Cardiac fibroblast (primary cell): ENCODE measurements around the gene CFAP20DC.
"Not testable (repeated sequence)": the region's sequence is repeated elsewhere in the genome, so short reads cannot be mapped to it uniquely, and the experiment has no call there.

ENCODE experiments used
- DNase-seq, 2 donors: peaks; one replicate each; pipeline versions ENCODE4 v3.0.0 to v3.0.0-alpha.2; 2010; ENCODE audit warnings: low read depth in 2 of 2
- H3K4me3 ChIP-seq, 2 donors: replicated peaks in 1 of 2; 1 replicate in 1 of 2; 2 replicates in 1 of 2; pipeline ENCODE4 v1.5.1; 2011; ENCODE audit warnings: low read depth in 2 of 2, low read length in 2 of 2, mild to moderate bottlenecking in 2 of 2, moderate library complexity in 1 of 2
- TF ChIP-seq, protein P1 (sequence below): IDR thresholded peaks from one replicate; pipeline ENCODE4 v1.5.1; 2011; ENCODE audit warnings: low read depth, mild to moderate bottlenecking, low read length, inconsistent platforms

The CFAP20DC gene

GRCh38 chr3:58866079-58866478 is 183.7 kb downstream of the CFAP20DC start:
- DNase-seq = no peak
- TF ChIP-seq, protein P1, sequence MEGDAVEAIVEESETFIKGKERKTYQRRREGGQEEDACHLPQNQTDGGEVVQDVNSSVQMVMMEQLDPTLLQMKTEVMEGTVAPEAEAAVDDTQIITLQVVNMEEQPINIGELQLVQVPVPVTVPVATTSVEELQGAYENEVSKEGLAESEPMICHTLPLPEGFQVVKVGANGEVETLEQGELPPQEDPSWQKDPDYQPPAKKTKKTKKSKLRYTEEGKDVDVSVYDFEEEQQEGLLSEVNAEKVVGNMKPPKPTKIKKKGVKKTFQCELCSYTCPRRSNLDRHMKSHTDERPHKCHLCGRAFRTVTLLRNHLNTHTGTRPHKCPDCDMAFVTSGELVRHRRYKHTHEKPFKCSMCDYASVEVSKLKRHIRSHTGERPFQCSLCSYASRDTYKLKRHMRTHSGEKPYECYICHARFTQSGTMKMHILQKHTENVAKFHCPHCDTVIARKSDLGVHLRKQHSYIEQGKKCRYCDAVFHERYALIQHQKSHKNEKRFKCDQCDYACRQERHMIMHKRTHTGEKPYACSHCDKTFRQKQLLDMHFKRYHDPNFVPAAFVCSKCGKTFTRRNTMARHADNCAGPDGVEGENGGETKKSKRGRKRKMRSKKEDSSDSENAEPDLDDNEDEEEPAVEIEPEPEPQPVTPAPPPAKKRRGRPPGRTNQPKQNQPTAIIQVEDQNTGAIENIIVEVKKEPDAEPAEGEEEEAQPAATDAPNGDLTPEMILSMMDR = no peak
- H3K4me3 ChIP-seq = no peak overlapping the region

DNA sequence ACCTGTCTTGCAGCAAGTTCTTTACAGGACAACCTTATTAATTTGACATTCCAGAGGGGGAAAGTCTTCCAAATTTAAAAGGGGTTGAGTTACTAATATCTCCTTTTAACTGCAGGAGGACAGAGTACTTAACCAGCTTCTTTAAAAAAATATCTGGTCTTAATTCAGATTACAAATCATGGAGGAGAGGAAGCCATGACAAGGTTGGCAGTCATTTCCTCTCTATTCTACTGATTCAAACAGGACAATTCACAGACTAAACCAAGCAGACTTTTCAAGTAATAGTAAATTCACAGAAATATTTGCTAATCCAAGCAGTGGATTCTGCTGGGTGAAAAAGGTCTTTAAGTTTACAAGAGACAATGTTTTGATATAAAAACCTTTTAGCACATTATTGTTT is 185.3 kb downstream of the CFAP20DC start:
- DNase-seq = peak in 1 of 2 donors; percentile 11
- TF ChIP-seq, protein P1 = no peak
- H3K4me3 ChIP-seq = no peak overlapping the region

GRCh38 chr3:58863206-58863605 is 186.6 kb downstream of the CFAP20DC start:
- H3K4me3 ChIP-seq = no peak overlapping the region
- TF ChIP-seq, protein P1 = no peak
- DNase-seq = no peak

- no peak overlapping the region for H3K4me3 ChIP-seq
- no peak for DNase-seq
- TF ChIP-seq, protein P1 = no peak
These were observed 188.3 kb downstream of the CFAP20DC start for GRCh38 chr3:58861551-58861950.

DNA sequence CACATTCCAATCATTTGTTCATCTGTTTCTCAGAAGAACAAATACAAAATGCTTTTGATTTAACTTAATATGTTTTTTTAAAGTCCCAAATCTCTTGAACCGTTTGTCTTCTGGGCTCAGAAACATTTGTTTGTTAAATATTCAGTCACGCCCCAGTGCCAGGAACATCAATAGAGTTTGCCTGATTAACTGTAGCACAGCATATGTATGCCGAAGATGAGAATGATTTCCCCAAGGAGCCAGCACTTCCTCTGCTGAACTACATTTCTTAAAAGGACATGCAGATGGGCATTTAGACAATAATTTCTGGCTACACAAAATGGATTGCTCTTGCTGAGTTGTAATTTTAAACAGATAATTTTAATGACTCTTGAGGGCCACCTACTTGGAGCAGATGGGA is 191.7 kb downstream of the CFAP20DC start:
- peak in 1 of 2 donors; percentile 7 for DNase-seq
- H3K4me3 ChIP-seq = no peak overlapping the region
- TF ChIP-seq, protein P1 = no peak

DNA sequence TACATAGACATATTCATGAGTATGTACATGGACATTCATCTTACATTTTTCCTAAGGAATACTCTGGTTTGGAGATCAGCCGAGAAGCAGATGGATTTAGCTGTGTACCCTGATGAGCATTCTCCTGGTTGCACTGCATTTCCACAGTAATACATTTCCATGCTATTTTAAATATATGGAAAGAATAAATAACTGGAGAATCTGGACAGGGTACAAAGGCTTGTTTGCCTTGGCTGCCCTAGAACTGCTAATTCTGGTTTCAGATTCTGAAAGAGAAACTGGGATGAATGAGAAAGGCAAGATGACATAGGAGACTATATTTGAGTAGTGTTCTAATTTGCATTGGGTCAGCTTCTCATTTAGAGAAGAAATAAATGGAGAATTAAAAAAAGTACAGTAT is 192.4 kb downstream of the CFAP20DC start:
- H3K4me3 ChIP-seq = no peak overlapping the region
- TF ChIP-seq, protein P1 = no peak
- DNase-seq = no peak

DNA sequence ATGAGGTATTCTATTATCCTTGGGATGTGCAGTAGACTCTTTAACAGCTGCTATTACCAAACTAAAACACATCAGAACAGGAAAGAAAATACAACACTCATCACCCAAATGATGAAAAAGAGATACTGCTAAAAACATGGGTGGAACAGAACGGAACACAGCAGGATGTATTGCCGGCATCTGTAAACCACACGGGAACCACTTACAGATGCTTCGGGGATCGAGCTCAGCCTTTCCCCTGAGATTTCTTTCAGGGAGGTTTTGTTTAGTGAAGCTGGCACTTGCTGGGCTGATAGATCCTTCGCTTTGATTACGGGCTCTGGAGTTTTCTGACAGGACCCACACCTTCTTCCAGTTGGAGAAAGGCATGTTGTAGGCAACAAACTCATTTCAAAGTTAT is 201.0 kb downstream of the CFAP20DC start:
- no peak for DNase-seq
- TF ChIP-seq, protein P1 = no peak
- H3K4me3 ChIP-seq = no peak overlapping the region

GRCh38 chr3:58842050-58842747 is 207.6 kb downstream of the CFAP20DC start:
- DNase-seq, H3K4me3 ChIP-seq: not testable (repeated sequence)
